NCI-H1105 treated with DMSO at 0.1 percent for 48 hours (cell line): Measurements from ENCODE around the gene RNU1-1.
"Not testable (repeated sequence)": the region's sequence is repeated elsewhere in the genome, so short reads cannot be mapped to it uniquely, and the experiment has no call there.

ENCODE experiments used
- DNase-seq: peaks from one replicate; lab custom pipeline; 2025; lab: John Stamatoyannopoulos, UW

Gene RNU1-1

GRCh38 chr1:16493731-16494130 lies 20.4 kb downstream of the RNU1-1 start:
- DNase-seq: not testable (repeated sequence)

- not testable (repeated sequence) for DNase-seq
Measured at GRCh38 chr1:16492937-16493336, 21.1 kb downstream of the RNU1-1 start.

GRCh38 chr1:16491056-16491675 lies 22.9 kb downstream of the RNU1-1 start:
- no peak for DNase-seq

GRCh38 chr1:16489195-16489880 lies 24.7 kb downstream of the RNU1-1 start:
- DNase-seq: not testable (repeated sequence)

GRCh38 chr1:16487011-16487410 lies 27.1 kb downstream of the RNU1-1 start:
- DNase-seq: not testable (repeated sequence)

GRCh38 chr1:16486316-16486715 lies 27.8 kb downstream of the RNU1-1 start:
- DNase-seq: not testable (repeated sequence)

GRCh38 chr1:16484931-16485330 lies 29.2 kb downstream of the RNU1-1 start:
- DNase-seq: no peak

DNA sequence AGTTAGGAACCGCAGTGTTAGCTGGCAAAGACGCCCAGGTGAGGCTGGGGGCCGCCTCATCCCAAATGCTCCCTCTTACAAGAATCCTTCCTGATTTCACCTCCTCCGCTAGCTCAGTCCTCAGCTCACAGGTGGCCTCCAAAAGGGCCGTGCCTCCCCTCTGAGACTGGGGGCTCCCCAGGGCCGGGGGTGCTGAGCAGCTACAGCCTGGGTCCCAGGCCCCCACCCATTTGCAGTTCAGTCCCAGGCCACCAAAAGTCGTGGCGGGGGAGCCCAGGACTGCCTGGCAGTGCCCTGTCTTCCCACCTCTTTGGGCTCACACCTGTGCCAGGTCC lies 29.6 kb downstream of the RNU1-1 start:
- no peak for DNase-seq

DNA sequence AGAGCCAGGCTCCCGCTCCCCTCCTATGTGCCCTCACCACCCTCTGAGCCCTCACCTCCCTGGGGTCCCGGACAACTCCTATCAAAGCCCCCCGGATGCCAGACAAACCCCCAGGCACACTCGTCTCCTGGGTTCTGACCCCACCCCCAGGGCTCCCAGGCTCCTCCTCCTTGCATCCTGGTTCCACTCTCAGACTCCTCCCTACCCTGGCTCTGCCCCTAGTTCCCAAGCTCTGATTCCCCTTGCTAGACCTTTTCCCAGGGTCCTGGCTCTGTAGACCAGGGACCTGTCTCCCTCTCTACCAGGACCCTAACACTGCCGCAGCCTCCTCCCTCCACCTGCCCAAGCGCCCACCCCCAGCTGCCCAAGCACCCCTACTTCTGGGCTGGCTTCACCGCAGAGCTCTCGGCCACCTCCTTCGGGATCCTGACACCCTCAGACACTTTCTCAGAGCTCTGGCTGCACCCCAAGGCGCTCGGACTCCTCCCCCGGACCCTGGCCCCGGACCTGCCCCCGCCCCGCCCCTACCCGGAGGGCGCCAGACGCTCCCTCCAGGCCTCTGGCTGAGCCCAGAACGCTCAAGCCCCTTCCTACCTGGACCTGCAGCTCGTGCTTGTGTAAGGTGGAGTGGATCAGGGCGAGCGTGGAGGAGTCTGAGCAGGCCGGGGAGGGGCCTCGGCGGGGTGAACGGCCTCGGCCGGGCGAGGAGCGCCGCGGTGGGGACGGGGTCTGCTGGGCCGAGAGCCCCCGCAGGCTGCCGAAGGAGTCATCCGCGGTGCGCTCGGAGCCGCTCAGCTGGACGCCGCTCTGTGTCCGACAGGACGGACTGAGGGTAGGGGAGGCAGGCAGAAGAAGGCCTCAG lies 30.2 kb downstream of the RNU1-1 start:
- not testable (repeated sequence) for DNase-seq

DNA sequence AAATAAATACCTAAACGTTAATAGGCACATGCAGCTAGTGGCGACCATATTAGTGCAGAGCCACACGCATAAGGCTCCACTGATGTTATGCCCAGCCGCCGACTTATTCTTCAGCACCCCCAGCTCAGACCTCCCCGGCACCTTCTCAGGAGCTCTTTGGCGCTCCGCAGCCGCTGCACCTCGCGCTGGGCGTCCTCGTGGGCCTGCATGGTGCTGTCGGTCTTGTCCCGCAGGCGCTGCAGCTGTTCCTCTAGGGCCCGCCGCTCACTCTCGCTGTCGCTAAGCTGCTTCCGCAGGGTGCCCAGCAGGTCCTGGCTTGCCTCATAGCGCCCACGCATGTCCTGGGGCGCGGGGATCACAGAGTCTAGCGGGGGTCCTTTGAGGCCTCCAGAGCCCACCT lies 30.9 kb downstream of the RNU1-1 start:
- DNase-seq: not testable (repeated sequence)

DNA sequence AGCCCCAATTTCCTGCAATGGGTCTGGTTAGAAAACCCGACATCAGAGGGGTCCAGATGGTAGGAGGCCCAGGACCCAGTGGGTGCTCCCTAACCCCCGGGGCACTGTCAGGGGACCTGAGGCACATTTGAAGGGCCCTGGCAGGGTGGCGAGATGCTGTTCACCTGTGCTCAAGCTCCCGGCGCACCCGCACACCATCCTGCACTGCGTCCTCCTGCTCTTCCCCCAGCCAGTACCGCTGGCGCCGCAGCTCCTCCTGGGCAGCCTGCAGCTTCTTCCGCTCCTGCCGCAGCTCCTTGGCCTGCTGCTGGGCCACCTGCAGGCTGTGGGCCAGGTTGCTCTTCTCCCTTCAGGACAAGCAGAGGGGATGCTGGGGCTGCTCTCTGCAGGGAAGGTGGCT lies 36.0 kb downstream of the RNU1-1 start:
- DNase-seq: no peak

DNA sequence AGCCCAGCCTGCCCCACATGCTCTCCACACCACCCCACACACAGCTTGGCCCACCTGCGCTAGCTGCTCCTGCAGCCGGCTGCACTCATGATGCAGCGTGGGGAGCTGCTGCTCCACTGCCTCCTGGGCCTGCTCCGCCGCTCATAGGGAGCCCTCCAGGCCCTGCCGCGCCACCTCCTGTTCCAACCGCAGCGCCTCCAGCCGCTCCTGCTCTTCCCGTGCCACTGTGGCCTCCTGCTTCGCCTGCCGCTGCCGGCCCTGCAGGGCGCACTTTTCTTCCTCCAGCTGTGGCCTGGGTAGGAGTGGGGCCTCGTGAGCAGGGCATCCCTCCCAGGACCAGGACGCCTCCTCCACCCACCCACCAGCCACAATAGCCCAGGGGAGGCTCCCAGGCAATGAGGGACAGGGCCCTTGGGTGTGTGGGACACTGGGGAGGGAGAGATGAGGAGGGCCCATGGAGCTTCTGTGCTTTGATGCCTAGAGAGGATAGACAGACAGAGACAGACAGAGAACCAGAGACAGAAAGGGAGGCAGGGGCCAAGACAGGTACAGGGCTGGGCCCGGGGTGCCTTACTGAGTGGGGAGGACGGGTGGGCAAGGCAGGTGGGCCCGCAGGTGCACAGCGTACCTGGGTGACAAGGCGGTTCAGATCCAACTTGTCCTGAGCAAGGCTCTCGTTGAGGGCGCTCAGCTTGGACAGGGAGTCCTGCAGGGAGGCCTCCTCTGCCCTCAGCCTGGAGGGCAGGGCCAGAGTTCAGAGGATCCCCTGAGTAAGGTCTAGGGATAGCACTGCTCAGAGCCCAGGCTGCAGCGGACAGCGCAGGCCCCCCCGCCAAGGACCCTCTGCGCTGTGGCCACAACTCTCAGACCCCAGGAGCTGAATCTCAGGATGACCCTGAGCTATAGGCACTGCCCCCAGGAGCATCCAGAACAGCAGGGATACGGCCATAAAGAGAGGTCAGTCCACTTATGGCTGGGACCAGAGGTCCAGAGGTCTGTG lies 38.0 kb downstream of the RNU1-1 start:
- DNase-seq: not testable (repeated sequence)

GRCh38 chr1:16474891-16475290 lies 39.2 kb downstream of the RNU1-1 start:
- DNase-seq: not testable (repeated sequence)

- DNase-seq: no peak
Measured at GRCh38 chr1:16474166-16474800, 39.8 kb downstream of the RNU1-1 start.

GRCh38 chr1:16468558-16468957 lies 45.5 kb downstream of the RNU1-1 start:
- no peak for DNase-seq

DNA sequence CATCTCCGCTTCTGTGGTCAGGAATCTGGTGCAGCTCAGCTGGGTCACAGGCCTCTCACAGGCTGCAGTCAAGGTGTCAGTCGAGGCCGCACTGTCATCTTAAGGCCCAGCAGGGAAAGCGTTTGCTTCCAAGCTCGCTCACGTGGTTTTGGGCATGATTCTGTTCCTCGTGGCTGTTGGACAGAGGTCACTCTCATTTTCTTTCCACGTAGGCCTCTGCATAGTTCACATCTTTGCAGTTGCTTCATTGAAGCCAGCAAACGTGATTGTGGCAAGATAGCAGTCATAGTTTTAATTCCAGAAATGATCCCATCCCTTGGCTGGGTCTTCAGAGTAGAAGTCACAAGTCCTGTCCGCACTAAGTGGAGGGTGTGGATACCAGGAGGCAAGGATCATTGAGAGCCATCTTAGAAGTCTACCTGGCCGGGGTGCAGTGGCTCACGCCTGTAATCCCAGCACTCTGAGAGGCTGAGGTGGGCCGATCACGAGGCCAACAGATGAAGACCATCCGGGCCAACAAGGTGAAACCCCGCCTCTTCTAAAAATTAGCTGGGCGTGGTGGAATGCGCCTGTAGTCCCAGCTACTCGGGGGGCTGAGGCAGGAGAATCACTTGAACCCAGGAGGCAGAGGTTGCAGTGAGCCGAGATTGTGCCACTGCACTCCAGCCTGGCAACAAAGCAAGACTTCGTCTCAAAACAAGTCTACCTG lies 49.0 kb downstream of the RNU1-1 start:
- no peak for DNase-seq
